CD4-positive, alpha-beta memory T cell (primary cell): Measurements from ENCODE around the gene SEC23IP. TPM values are rescaled to one million over a fixed set of nuclear protein-coding genes. Genes with fewer than 3 reads are reported as not detected.
"Not testable (repeated sequence)": the region's sequence is repeated elsewhere in the genome, so short reads cannot be mapped to it uniquely, and the experiment has no call there.

Source experiments
- CTCF ChIA-PET: fragments of 350-600 bp; sonication (Branson Sonifier 250); formaldehyde crosslinking; loops from one replicate; lab custom pipeline; 2021; ENCODE audit warnings: inconsistent platforms; ENCODE audit not compliant: partially characterized antibody; lab: Charles Lee
- POLR2A ChIA-PET: fragments of 350-600 bp; sonication (Branson Sonifier 250); formaldehyde crosslinking; loops from one replicate; lab custom pipeline; 2021; ENCODE audit not compliant: partially characterized antibody; lab: Charles Lee
- DNase-seq, 5 donors: peaks; one replicate each; pipeline versions ENCODE4 v3.0.0 to v3.0.0-alpha.2; 2020 to 2022; ENCODE audit warnings: mixed read lengths in 1 of 5
- H3K27ac ChIP-seq: one replicate; pipeline ENCODE4 v1.7.0; 2013; ENCODE audit warnings: low read depth, low read length
- H3K27me3 ChIP-seq: 2 replicates; pipeline ENCODE4 v1.7.0; 2013; ENCODE audit warnings: mild to moderate bottlenecking, low read length, moderate library complexity; ENCODE audit not compliant: insufficient read depth
- H3K36me3 ChIP-seq: 2 replicates; pipeline ENCODE4 v1.7.0; 2013; ENCODE audit warnings: mild to moderate bottlenecking, low read length, moderate library complexity; ENCODE audit not compliant: insufficient read depth
- H3K4me1 ChIP-seq: 2 replicates; pipeline ENCODE4 v1.7.0; 2013; ENCODE audit warnings: mild to moderate bottlenecking, low read length, moderate library complexity; ENCODE audit not compliant: insufficient read depth
- H3K4me3 ChIP-seq, 2 donors: one replicate each; pipeline ENCODE4 v1.7.0; 2013; ENCODE audit warnings: low read length in 2 of 2, mild to moderate bottlenecking in 1 of 2
- H3K9me3 ChIP-seq, 2 donors: one replicate each; pipeline ENCODE4 v1.7.0; 2013; ENCODE audit warnings: low read length in 2 of 2, control low read depth in 1 of 2; ENCODE audit not compliant: control insufficient read depth in 1 of 2
- H3K27ac Mint-ChIP-seq, 7 donors: one replicate each; pipeline ENCODE4 v1.8.0; 2020 to 2021; ENCODE audit warnings: mixed read lengths in 7 of 7, mild to moderate bottlenecking in 6 of 7, inconsistent platforms in 3 of 7, moderate library complexity in 3 of 7
- H3K27me3 Mint-ChIP-seq, 2 donors: one replicate each; pipeline ENCODE4 v1.8.0; 2020 to 2021; ENCODE audit warnings: mixed read lengths in 2 of 2
- H3K36me3 Mint-ChIP-seq, 2 donors: one replicate each; pipeline ENCODE4 v1.8.0; 2020 to 2021; ENCODE audit warnings: mixed read lengths in 2 of 2, inconsistent platforms in 1 of 2, mild to moderate bottlenecking in 1 of 2
- H3K4me1 Mint-ChIP-seq, 4 donors: one replicate each; pipeline ENCODE4 v1.8.0; 2020 to 2021; ENCODE audit warnings: mixed read lengths in 4 of 4, mild to moderate bottlenecking in 1 of 4
- H3K4me3 Mint-ChIP-seq, 8 donors: one replicate each; pipeline ENCODE4 v1.8.0; 2020 to 2021; ENCODE audit warnings: mixed read lengths in 8 of 8, mild to moderate bottlenecking in 7 of 8, moderate library complexity in 6 of 8, inconsistent platforms in 3 of 8
- H3K9me3 Mint-ChIP-seq, 8 donors: one replicate each; pipeline ENCODE4 v1.8.0; 2020 to 2021; ENCODE audit warnings: mixed read lengths in 8 of 8, mild to moderate bottlenecking in 5 of 8, inconsistent platforms in 3 of 8, moderate library complexity in 1 of 8
- intact Hi-C: fragments of 100-400 bp; cut with micrococcal nuclease; formaldehyde crosslinking; loops from one replicate; pipeline ENCODE4 v1.15.1; 2023
- polyA plus RNA-seq, 2 donors: library from polyadenylated mRNA; unstranded; fragments of 300-500 nt; fragmentation: Illumina TruSeq; gene quantifications; one replicate each; pipeline ENCODE4 v1.2.3, GENCODE V29; 2021
- total RNA-seq, 2 experiments: library from RNA; stranded (reverse); gene quantifications; one replicate each; pipeline ENCODE4 v1.2.3, GENCODE V29; 2021

Gene SEC23IP
- total and polyA plus RNA-seq, 4 experiments from 2014 or later, result 51.6 to 70.0 (median 63.8) TPM

GRCh38 chr10:119878524-119878923 lies 14.0 kb upstream of the SEC23IP start:
- intact Hi-C loops, result loop anchor here (10.0 kb wide), 1 partner anchor 674 kb away; the partner anchor contains the start of gene GRK5
- no peaks in the 10 kb centered on the region for H3K27me3 Mint-ChIP-seq
- H3K27ac Mint-ChIP-seq, result no peak overlapping the region

DNA sequence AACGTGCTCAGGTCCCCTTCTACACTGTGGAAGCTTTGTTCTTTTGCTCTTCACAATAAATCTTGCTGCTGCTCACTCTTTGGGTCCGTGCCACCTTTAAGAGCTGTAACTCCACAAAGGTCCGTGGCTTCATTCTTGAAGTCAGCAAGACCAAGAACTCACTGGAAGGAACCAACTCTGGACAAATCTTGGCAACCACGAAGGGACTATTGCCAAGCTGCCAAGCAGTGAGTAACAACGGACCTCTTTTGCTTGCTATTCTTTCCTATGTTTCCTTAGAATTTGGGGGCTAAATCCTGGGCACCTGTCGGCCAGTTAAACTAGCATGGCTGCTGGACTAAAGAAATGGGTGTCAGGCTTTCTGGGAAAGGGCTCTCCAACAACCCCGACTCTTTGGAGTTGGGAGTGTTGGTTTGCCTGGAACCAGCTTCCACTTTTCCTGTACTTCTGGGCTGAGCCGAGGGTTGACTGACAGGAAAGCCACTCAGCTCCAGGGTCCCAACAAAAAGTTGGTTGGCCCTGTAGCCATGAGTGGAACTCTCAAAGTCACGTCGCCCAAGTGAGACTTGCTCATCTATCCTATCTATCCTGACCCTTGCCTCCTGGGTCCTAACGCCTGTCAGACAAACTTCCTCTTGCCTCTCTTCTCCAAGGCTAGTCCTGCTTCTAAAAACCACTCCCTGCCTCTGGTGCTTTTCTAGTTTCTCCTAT lies 8.5 kb upstream of the SEC23IP start:
- H3K4me1 Mint-ChIP-seq, DNase-seq, CTCF ChIA-PET, H3K4me1 ChIP-seq, H3K27ac ChIP-seq, H3K27me3 ChIP-seq, H3K36me3 ChIP-seq, H3K4me3 ChIP-seq, H3K9me3 ChIP-seq, H3K27ac Mint-ChIP-seq, H3K36me3 Mint-ChIP-seq, H3K27me3 Mint-ChIP-seq, H3K4me3 Mint-ChIP-seq, H3K9me3 Mint-ChIP-seq, intact Hi-C loops: not testable (repeated sequence)
- POLR2A ChIA-PET, result interaction anchor here (1.2 to 1.9 kb wide), 2 partner anchors 8 to 11 kb away, joined by 5 to 8 read pairs; partner anchors contain the start of genes MCMBP and SEC23IP

More at GRCh38 chr10:119878524-119878923, 14.0 kb upstream of the SEC23IP start:
- Histone ChIP-seq H3K9me3 (no peaks in the 10 kb centered on the region), H3K4me3 (no peak overlapping the region), H3K27ac (no peak overlapping the region), H3K27me3 (no peaks in the 10 kb centered on the region), H3K36me3 (no peaks in the 10 kb centered on the region), H3K4me1 (peaks cover 6% of the 10 kb centered on the region)
- Mint-ChIP-seq H3K9me3 (no peaks in the 10 kb centered on the region), H3K36me3 (no peaks in the 10 kb centered on the region), H3K4me1 (peaks cover 4 to 6% (median 5%) of the 10 kb centered on the region in 4 donors), H3K4me3 (no peak overlapping the region)
- ChIA-PET CTCF (no interaction called here), POLR2A (no interaction called here)
- no peak for DNase-seq

GRCh38 chr10:119886070-119886469 lies 6.5 kb upstream of the SEC23IP start:
- DNase-seq, H3K4me1 Mint-ChIP-seq, H3K27me3 Mint-ChIP-seq, H3K9me3 Mint-ChIP-seq, H3K4me3 Mint-ChIP-seq, H3K27ac ChIP-seq, intact Hi-C loops, H3K9me3 ChIP-seq, H3K4me3 ChIP-seq, H3K36me3 Mint-ChIP-seq, H3K27me3 ChIP-seq, H3K4me1 ChIP-seq, H3K36me3 ChIP-seq: not testable (repeated sequence)
- ChIA-PET CTCF (interaction anchor here (1.5 kb wide), 1 partner anchor 13 kb away, joined by 3 read pairs; no protein-coding TSS in a partner anchor), POLR2A (interaction anchor here (1.1 kb wide), 1 partner anchor 20 kb away, joined by 3 read pairs; no protein-coding TSS in a partner anchor)
- H3K27ac Mint-ChIP-seq, result peak overlapping the region in 1 of 7 donors; percentile 30

DNA sequence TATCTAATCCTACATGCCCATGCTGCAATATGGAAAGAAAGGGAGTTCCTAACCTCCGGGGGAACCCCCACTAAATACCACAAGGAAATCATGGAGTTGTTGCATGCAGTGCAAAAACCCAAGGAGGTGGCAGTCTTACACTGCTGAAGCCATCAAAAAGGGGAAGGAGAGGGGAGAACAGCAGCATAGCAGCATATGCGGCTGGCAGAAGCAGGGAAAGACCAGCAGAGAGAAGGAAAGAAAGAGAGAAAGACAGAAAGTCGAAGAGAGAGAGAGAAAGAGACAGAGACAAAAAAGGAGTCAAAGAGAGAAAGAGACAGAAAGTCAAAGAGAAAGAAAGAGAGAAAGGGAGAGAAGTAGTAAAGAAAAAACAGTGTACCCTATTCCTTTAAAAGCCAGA lies 3.8 kb upstream of the SEC23IP start:
- H3K4me1 ChIP-seq, result peaks cover 13% of the 10 kb centered on the region
- H3K27ac Mint-ChIP-seq, H3K27me3 ChIP-seq, H3K27me3 Mint-ChIP-seq, H3K27ac ChIP-seq, CTCF ChIA-PET, H3K4me3 ChIP-seq, H3K9me3 Mint-ChIP-seq, intact Hi-C loops, DNase-seq, H3K9me3 ChIP-seq, H3K36me3 ChIP-seq: not testable (repeated sequence)
- Mint-ChIP-seq H3K4me3 (peak overlapping the region in 1 of 8 donors; percentile 21), H3K36me3 (peaks cover 0 to 12% of the 10 kb centered on the region in 2 donors), H3K4me1 (peaks cover 6 to 24% (median 14%) of the 10 kb centered on the region in 4 donors)
- POLR2A ChIA-PET, result interaction anchor here (7.4 kb wide), 1 partner anchor 16 kb away, joined by 109 read pairs; the partner anchor contains the start of gene MCMBP

DNA sequence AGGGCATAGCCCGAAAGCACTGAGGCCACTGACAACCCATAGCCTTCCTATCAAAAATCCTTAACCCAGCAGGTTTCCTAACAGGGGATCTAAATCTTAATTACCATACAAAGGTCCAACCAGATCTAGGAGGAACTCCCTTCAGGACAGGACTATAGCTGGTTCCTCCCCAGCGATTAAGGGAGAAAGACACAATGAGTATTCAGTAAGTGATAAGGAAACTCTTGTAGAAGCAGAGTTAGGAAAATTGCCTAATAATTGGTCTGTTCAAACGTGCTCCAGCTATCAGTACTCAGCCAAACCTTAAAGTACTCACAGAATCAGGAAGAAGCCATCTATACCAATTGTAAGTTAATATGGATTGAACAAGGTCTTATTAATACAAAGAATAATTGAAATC lies 3.3 kb upstream of the SEC23IP start:
- H3K36me3 ChIP-seq, H3K4me3 Mint-ChIP-seq, H3K27me3 Mint-ChIP-seq, H3K4me3 ChIP-seq, H3K27ac Mint-ChIP-seq, H3K27me3 ChIP-seq, CTCF ChIA-PET, intact Hi-C loops, H3K9me3 Mint-ChIP-seq, H3K27ac ChIP-seq, H3K9me3 ChIP-seq, DNase-seq: not testable (repeated sequence)
- Mint-ChIP-seq H3K36me3 (peaks cover 0 to 12% of the 10 kb centered on the region in 2 donors), H3K4me1 (peaks cover 11 to 29% (median 19%) of the 10 kb centered on the region in 4 donors)
- POLR2A ChIA-PET, result interaction anchor here (7.4 kb wide), 1 partner anchor 17 kb away, joined by 109 read pairs; the partner anchor contains the start of gene MCMBP
- peaks cover 17% of the 10 kb centered on the region for H3K4me1 ChIP-seq

DNA sequence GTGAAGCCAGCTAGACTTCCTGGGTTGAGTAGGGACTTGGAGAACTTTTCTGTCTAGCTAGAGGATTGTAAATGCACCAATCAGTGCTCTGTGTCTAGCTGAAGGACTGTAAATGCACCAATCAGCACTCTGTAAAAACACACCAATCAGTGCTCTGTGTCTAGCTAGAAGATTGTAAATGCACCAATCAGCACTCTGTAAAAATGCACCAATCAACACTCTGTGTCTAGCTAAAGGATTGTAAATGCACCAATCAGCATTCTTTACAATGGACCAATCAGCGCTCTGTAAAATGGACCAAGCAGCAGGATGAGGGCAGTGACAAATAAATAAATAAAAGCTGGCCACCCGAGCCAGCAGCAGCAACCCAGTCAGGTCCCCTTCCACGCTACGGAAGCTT lies 2.2 kb upstream of the SEC23IP start:
- H3K4me3 Mint-ChIP-seq, result peak overlapping the region in 3 of 8 donors; percentile 25 to 52 (median 46)
- ChIA-PET CTCF (interaction anchor here (1.6 kb wide), 1 partner anchor 17 kb away, joined by 7 read pairs; the partner anchor contains the start of gene MCMBP), POLR2A (interaction anchor here (7.4 kb wide), 1 partner anchor 18 kb away, joined by 109 read pairs; the partner anchor contains the start of gene MCMBP)
- intact Hi-C loops, H3K27ac ChIP-seq, DNase-seq, H3K9me3 Mint-ChIP-seq, H3K36me3 ChIP-seq, H3K27me3 Mint-ChIP-seq, H3K4me3 ChIP-seq, H3K27ac Mint-ChIP-seq, H3K27me3 ChIP-seq, H3K9me3 ChIP-seq: not testable (repeated sequence)
- H3K4me1 ChIP-seq, result peaks cover 28% of the 10 kb centered on the region
- H3K4me1 Mint-ChIP-seq, result peaks cover 18 to 40% (median 28%) of the 10 kb centered on the region in 4 donors
- H3K36me3 Mint-ChIP-seq, result peaks cover 0 to 12% of the 10 kb centered on the region in 2 donors

- Mint-ChIP-seq H3K27ac (peak overlapping the region in 6 of 7 donors; percentile 99 to 100 (median 100)), H3K4me3 (peak overlapping the region; percentile 91 to 100 (median 99)), H3K4me1 (peaks cover 31 to 55% (median 42%) of the 10 kb centered on the region in 4 donors), H3K36me3 (peaks cover 0 to 19% of the 10 kb centered on the region in 2 donors)
- not testable (repeated sequence) for H3K27me3 ChIP-seq, DNase-seq, H3K27me3 Mint-ChIP-seq, H3K9me3 ChIP-seq, H3K36me3 ChIP-seq, H3K9me3 Mint-ChIP-seq
- Histone ChIP-seq H3K4me3 (peak overlapping the region; percentile 95 to 98), H3K4me1 (peaks cover 36% of the 10 kb centered on the region), H3K27ac (peak overlapping the region; percentile 97)
- ChIA-PET POLR2A (interaction anchor here (0.6 to 7.4 kb wide), 9 partner anchors 9 to 1137 kb away, joined by 3 to 109 read pairs (median 5); partner anchors contain the start of genes CACUL1, MCMBP and RGS10), CTCF (interaction anchor here (0.7 to 1.6 kb wide), 7 partner anchors 10 to 299 kb away, joined by 3 to 7 read pairs (median 3); partner anchors contain the start of genes INPP5F and MCMBP)
- intact Hi-C loops, result loop anchor here (1.0 kb wide), 1 partner anchor 19 kb away; no protein-coding TSS in a partner anchor
These were observed 712 bp upstream of the SEC23IP start for GRCh38 chr10:119891849-119892187.
